NCI-H1694 (cell line): ENCODE data around the gene NFILZ.

Experiments used
- DNase-seq: peaks from one replicate; lab custom pipeline; 2025; lab: John Stamatoyannopoulos, UW

The NFILZ gene

DNA sequence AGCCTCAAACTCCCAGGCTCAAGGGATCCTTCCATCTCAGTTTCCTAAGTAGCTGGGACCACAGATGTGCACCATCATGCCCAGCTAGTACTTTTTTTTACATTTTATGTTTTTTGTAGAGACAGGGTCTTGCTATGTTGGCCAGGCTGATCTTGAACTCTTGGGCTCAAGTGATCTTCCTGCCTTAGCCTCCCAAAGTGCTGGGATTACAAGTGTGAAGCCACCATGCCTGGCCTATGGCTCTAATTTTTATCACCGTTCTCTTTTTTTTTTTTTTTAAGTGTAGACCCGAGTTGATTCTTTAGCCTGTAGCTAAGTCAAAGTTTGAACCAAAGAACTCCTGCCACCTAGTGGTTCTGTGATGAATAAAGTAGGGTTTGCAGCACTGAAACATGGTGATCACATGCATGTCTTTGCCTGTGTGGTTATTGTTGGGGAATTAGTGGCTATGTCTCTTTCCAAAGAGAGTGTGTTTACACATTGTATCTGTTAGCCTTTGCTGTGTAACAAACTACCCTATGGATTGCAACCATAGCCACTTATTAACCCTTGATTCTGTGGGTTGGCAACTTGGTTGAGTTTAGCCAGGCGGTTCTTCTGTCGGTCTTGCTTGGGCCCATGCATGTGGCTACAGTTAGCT is 11.6 kb downstream of the NFILZ start:
- peak; percentile 2 for DNase-seq

GRCh38 chr19:8642561-8642960 is 12.1 kb downstream of the NFILZ start:
- no peak for DNase-seq

- DNase-seq: no peak
These were observed 13.6 kb downstream of the NFILZ start for GRCh38 chr19:8643860-8644653.

GRCh38 chr19:8648240-8648639 is 17.8 kb downstream of the NFILZ start:
- no peak for DNase-seq

DNA sequence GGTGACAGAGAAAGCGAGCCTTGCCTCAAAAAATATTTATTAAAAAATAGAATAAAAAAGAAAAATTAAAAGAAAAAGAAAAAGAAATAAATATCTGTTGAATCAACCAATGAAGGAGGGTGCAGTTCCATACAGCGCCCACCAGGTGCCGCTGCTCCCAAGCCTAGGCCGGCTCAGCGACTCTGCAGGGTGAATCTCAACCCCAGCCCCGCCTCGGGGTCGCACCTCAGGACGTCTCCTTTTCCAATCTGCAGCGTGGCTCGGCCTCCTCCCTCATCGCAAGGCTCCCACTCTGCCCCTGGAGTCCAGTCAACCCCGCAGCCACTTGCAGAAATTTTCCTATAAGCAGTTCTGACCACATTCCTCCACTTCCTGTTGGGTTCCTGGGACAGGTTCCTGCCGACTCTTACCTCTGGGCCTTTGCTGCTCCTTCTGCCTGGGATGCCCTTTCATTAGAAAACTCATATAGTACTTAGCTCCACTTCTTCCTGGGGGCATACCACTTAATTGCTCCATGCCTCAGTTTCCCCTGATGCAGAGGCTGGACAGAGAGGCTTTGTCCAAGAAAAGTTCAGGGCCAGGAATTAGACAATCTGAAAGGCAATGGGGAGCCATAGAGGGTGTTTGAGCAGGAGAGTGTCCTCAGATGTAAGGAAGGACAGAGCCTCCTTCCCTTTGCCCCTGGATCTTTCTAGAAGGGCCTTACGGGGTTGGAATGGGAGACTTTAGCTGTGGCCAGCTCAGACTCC is 24.3 kb downstream of the NFILZ start:
- peak; percentile 2 for DNase-seq

- DNase-seq: no peak
These were observed 24.9 kb downstream of the NFILZ start for GRCh38 chr19:8655340-8655709.

- no peak for DNase-seq
These were observed 27.4 kb downstream of the NFILZ start for GRCh38 chr19:8657869-8658268.

DNA sequence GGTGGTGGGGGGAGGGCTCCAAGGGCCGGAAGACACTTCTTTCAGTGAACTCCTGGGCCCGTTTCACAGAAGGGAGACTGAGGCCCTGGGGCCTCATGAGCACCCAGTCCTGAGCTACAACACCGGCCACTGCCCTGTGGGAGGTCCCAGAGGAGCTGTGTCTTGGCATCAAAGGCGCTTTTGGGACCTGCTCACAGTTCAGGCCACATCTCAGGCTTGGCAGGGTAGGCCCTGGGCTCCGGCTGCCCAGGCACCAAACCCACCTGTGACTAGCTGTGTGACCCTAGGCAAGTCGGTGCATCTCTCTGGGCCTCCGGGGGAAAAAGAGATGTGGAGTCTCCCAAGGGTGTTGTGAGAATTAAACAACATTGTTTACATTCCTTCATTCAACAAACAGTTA is 29.5 kb downstream of the NFILZ start:
- DNase-seq: no peak

- DNase-seq: no peak
These were observed 31.8 kb downstream of the NFILZ start for GRCh38 chr19:8662263-8662662.

DNA sequence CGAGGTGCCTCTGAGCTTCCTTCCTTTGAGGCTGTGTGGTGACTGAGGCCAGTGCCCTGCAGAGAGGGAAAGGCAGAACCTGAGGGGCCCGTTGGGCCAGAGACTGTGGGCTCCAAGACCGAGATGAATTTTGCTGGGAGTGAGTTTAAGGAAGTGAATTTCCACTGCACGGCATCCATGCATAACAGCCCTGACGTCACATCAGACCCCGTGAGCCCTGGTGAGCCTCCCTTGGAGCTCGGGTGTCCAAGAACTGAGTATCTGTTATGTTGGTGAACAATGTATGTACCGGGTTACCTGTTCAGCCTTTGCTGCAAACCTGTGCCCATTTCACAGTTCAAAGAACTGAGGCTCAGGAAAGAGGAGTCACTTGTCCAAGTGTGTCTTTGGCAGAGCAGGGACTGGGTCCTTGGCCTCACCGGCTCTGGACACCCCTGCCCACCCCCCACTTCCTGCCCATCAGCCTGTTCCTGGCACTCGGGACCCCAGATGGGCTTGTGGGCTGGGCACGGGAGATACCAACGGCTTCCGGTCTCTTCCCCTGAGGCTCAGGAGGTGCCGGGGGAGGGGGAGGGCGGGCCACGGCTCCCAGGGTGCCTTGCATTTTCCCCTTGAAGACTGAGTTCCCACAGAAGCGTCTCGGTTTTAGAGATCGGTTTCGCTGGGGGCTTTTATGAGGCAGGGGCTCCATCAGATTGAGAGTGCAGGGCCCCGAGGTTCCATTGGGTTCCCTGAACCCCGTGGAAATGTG is 33.7 kb downstream of the NFILZ start:
- no peak for DNase-seq

DNA sequence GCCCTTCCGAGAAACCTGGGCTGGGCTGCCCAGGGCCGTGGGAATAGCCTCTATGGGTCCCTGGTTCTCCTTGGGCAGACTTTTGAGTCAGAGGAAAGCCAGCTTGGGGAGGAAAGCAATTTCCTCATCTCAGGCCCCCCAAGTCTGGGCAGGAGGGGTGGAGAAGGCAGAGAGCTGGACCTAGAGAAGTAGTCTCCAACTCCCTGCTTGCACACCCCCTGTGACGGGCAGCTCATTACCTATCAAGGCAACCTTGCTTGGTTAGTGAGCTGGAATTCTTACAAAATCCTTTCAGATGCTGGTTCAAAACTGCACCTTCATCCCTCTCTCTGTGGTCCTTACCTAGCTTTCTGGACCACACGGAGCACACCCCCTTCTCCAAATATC is 34.2 kb downstream of the NFILZ start:
- DNase-seq: no peak

DNA sequence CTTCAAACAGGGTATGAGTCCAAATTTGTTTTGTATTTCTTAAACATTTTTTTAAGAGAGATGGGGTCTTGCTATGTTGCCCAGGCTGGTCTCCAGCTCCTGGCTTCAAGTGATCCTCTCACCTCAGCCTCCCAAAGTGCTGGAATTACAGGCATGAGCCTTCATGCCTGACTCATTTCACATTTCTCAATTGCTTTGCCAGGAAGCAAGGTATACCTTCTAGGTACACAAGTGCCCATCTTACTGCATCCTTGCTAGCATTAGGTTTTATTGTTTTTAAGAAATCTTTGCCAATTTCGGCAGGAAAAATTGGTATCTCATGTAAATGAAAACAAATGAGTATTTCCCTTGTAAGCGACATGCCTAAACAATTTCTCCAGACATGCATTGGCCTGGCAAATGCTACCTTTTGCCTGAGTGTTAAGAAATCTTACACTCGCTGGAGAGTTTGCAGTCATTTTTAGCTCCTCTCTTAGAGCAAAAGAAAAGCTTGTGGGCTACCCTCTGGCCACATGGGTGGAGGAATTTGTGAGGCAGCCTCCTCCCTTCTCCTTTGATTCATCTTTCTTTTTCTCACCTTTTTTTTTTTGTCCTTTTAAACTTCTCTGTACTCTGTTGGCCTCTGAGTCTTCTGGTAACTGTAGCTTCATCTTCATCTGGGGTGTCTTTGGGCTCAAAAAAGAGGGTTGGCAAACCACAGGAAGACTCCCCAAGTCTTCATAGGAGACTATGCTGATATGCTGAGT is 35.2 kb downstream of the NFILZ start:
- DNase-seq: no peak

- no peak for DNase-seq
These were observed 36.5 kb downstream of the NFILZ start for GRCh38 chr19:8666814-8667405.

- no peak for DNase-seq
These were observed 43.0 kb downstream of the NFILZ start for GRCh38 chr19:8673276-8673891.

GRCh38 chr19:8675066-8675465 is 44.6 kb downstream of the NFILZ start:
- no peak for DNase-seq

DNA sequence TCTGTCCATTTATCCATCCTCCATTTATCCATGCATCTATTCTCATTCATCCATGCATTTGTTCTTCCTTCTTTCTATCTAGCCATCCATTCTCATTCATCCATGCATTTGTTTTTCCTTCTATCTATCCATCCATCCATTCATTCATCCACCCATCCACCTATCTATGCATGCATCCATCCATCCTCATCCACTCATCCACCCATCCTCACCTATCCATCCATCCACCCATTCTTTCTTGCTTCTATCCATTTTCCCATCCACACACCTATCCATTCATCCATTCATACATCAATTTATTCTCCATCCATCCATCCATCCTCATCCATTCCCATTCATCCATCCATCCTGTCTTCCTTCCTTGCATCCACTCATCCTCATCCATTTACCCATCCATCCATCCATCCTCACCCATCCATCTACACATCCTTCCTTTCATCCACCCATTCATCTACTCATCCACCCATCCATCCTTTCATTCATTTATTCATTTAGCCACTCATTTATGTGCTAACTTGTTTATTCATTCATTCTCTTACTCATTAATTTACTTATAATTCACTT is 47.9 kb downstream of the NFILZ start:
- no peak for DNase-seq
